Sigmoid colon (tissue), 7 donors: ENCODE results near the gene GAS6. TPM values are rescaled to one million over a fixed set of nuclear protein-coding genes. Genes with fewer than 3 reads are reported as not detected.

Experiments
- DNase-seq: peaks from one replicate; pipeline ENCODE4 v3.0.0-alpha.2; 2019
- H3K27ac ChIP-seq, 4 donors: fragments of 200-600 bp; sonication (generic); one replicate each; pipeline ENCODE4 v1.5.1; 2016 to 2019; ENCODE audit warnings: mild to moderate bottlenecking in 1 of 4
- H3K27me3 ChIP-seq, 3 donors: fragments of 200-600 bp; sonication (generic); one replicate each; pipeline ENCODE4 v1.5.1; 2019; ENCODE audit warnings: mild to moderate bottlenecking in 1 of 3
- H3K36me3 ChIP-seq, 4 donors: fragments of 200-600 bp; sonication (generic); one replicate each; pipeline ENCODE4 v1.5.1; 2016 to 2019
- H3K4me1 ChIP-seq, 4 donors: fragments of 200-600 bp; sonication (generic); one replicate each; pipeline ENCODE4 v1.5.1; 2017 to 2019
- H3K4me3 ChIP-seq, 4 donors: fragments of 200-600 bp; sonication (generic); one replicate each; pipeline ENCODE4 v1.5.1; 2017 to 2019; ENCODE audit warnings: mild to moderate bottlenecking in 2 of 4, moderate library complexity in 1 of 4
- H3K9me3 ChIP-seq, 4 donors: fragments of 200-600 bp in 3 of 4; sonication (generic) in 3 of 4; one replicate each; pipeline versions ENCODE4 v1.5.1 to v1.6.1; 2013 to 2019
- CTCF ChIP-seq, 4 experiments: fragments of 450-650 bp in 3 of 4; fragments of 200-600 bp in 1 of 4; IDR thresholded peaks; one replicate each; pipeline ENCODE4 v1.5.1; 2016 to 2019; ENCODE audit warnings: antibody characterized with exemption in 4 of 4, mild to moderate bottlenecking in 3 of 4, moderate library complexity in 2 of 4
- EP300 ChIP-seq, 4 donors: sonication (generic); formaldehyde crosslinking; IDR thresholded peaks; one replicate each; pipeline ENCODE4 v1.6.1; 2017; ENCODE audit warnings: antibody characterized with exemption in 4 of 4
- POLR2A ChIP-seq, 2 donors: fragments of 450-650 bp; IDR thresholded peaks; one replicate each; pipeline ENCODE4 v1.6.1; 2016; ENCODE audit warnings: antibody characterized with exemption in 2 of 2, mild to moderate bottlenecking in 2 of 2, moderate library complexity in 2 of 2
- POLR2AphosphoS5 ChIP-seq, 4 donors: sonication (generic); formaldehyde crosslinking; IDR thresholded peaks; one replicate each; pipeline ENCODE4 v1.6.1; 2017; ENCODE audit warnings: antibody characterized with exemption in 4 of 4
- WGBS, 2 donors: extraction: QIAGEN DNeasy Blood & Tissue Kit; methylation state at CpG; one replicate each; pipeline ENCODE4 v1.1.7; 2013; 5-methylcytosine and 5-hydroxymethylcytosine counted together
- intact Hi-C: fragments of 100-400 bp; cut with DNase I; formaldehyde crosslinking; loops from one replicate; pipeline ENCODE4 v1.15.1; 2023
- polyA plus RNA-seq, 3 donors: library from polyadenylated mRNA; stranded (reverse); fragments of 200-250 nt; gene quantifications; one replicate each; pipeline ENCODE4 v1.2.3, GENCODE V29; 2013
- total RNA-seq, 4 donors: library from RNA; depleted of rRNA; stranded (reverse); fragments of >200 nt; gene quantifications; one replicate each; pipeline ENCODE4 v1.1.0, GENCODE V29; 2016
- donor health status: healthy with polysubstance abuse.
- donor health status: Bipolar disorder and iron deficiency.
- donor health status: healthy.

The GAS6 gene
- total and polyA plus RNA-seq, 7 donors: 27.0 to 105 (median 58.1) TPM

GRCh38 chr13:113882267-113882630 lies 18.4 kb upstream of the GAS6 start:
- DNase-seq: no peak
- intact Hi-C loops: no loop called here
- H3K36me3 ChIP-seq: no peaks in the 10 kb centered on the region
- H3K4me3 ChIP-seq: no peak overlapping the region
- 46 to 73% methylated on average over 8 of the region's 8 CpGs for WGBS, 2 donors
- H3K27ac ChIP-seq: peak overlapping the region; percentile 10 to 77 (median 55)
- TF ChIP-seq POLR2A (IDR thresholded peaks at IDR 0.05) (no peak), POLR2AphosphoS5 (IDR thresholded peaks at IDR 0.05) (peak in 2 of 4 donors; percentile 5 to 40)
- no peaks in the 10 kb centered on the region for H3K27me3 ChIP-seq
- peaks cover 0 to 35% (median 26%) of the 10 kb centered on the region in 4 donors for H3K4me1 ChIP-seq
- no peaks in the 10 kb centered on the region for H3K9me3 ChIP-seq

DNA sequence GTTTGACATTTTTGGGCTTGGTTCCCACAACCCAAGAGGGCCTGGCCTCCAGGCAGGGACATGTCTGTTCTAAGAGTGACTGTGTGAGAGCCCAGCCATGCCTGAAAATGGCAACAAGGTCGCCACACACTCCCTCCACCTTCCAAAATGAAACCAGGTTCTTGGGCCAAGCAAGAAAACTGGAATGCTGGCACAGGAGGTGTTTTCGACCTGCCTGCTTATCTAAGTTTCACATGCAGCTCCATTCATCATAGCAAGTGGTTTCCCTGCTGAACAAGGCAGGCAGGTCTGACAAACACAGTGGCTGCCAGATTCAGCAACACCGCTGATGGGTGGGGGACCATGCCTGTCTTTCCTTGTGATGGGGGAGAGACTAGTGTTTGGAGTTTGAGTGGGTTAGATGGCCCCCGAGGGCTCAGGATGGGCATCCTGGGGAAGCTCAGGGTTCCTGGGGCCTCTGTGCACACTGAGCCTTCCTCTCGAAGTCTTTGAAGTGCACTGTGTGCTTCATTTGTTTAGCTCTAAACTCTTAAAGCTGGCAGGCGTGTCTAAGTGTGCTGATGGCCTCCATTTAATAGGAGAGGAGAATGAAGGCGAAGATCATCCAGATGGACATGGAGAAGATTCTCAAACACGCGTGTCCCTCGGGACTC lies 17.9 kb upstream of the GAS6 start:
- TF ChIP-seq POLR2AphosphoS5 (IDR thresholded peaks at IDR 0.05): no peak
- no peak for TF ChIP-seq CTCF (IDR thresholded peaks at IDR 0.05)
- no peak for TF ChIP-seq POLR2A (IDR thresholded peaks at IDR 0.05)
- peak overlapping the region; percentile 10 to 77 (median 55) for H3K27ac ChIP-seq
- no peaks in the 10 kb centered on the region for H3K36me3 ChIP-seq
- no peak overlapping the region for H3K4me3 ChIP-seq
- no peaks in the 10 kb centered on the region for H3K9me3 ChIP-seq
- peaks cover 0 to 34% (median 26%) of the 10 kb centered on the region in 4 donors for H3K4me1 ChIP-seq
- intact Hi-C loops: no loop called here
- WGBS, 2 donors: 63 to 78% methylated on average over 10 of the region's 10 CpGs
- no peaks in the 10 kb centered on the region for H3K27me3 ChIP-seq
- no peak for DNase-seq

GRCh38 chr13:113880651-113881611 lies 17.1 kb upstream of the GAS6 start:
- WGBS, 2 donors: 82 to 88% methylated on average over 17 of the region's 17 CpGs
- Histone ChIP-seq H3K27ac (peak overlapping the region in 3 of 4 donors; percentile 53 to 77 (median 57)), H3K36me3 (no peaks in the 10 kb centered on the region), H3K27me3 (no peaks in the 10 kb centered on the region), H3K9me3 (no peaks in the 10 kb centered on the region), H3K4me1 (peaks cover 0 to 34% (median 26%) of the 10 kb centered on the region in 4 donors), H3K4me3 (no peak overlapping the region)
- DNase-seq: no peak
- no peak for TF ChIP-seq POLR2A (IDR thresholded peaks at IDR 0.05)
- no peak for TF ChIP-seq EP300 (IDR thresholded peaks at IDR 0.05)
- no peak for TF ChIP-seq POLR2AphosphoS5 (IDR thresholded peaks at IDR 0.05)
- no peak for TF ChIP-seq CTCF (IDR thresholded peaks at IDR 0.05)
- intact Hi-C loops: no loop called here

- H3K36me3 ChIP-seq: no peaks in the 10 kb centered on the region
- no peak for DNase-seq
- 87 to 90% methylated on average over 11 of the region's 11 CpGs for WGBS, 2 donors
- H3K27ac ChIP-seq: peak overlapping the region in 1 of 4 donors; percentile 62
- H3K4me1 ChIP-seq: peaks cover 0 to 34% (median 26%) of the 10 kb centered on the region in 4 donors
- no peak for TF ChIP-seq CTCF (IDR thresholded peaks at IDR 0.05)
- TF ChIP-seq POLR2AphosphoS5 (IDR thresholded peaks at IDR 0.05): no peak
- TF ChIP-seq EP300 (IDR thresholded peaks at IDR 0.05): no peak
- no peak for TF ChIP-seq POLR2A (IDR thresholded peaks at IDR 0.05)
- intact Hi-C loops: no loop called here
- H3K4me3 ChIP-seq: no peak overlapping the region
- H3K9me3 ChIP-seq: no peaks in the 10 kb centered on the region
- H3K27me3 ChIP-seq: no peaks in the 10 kb centered on the region
These were observed 15.9 kb upstream of the GAS6 start for GRCh38 chr13:113879494-113880360.
